KBM-7 (cell line): ENCODE measurements around the gene DPP8.
"Not testable (repeated sequence)": the region's sequence is repeated elsewhere in the genome, so short reads cannot be mapped to it uniquely, and the experiment has no call there.

Experiments used
- DNase-seq: peaks from one replicate; pipeline ENCODE4 v3.0.0-alpha.2; 2015
- in situ Hi-C: fragments of 300-500 bp; cut with MboI; formaldehyde crosslinking; loops from 2 replicates; pipeline ENCODE4 v1.14.3; 2020; ENCODE audit warnings: low sequenced_read_pairs, low pct_unique_long_range_greater_than_20kb, mixed read lengths

The DPP8 gene

GRCh38 chr15:65516997-65517865, at the start of gene DPP8:
Gene DPP8, minus strand, starts transcription at chr15:65517689. Its CDS starts 5,136 bp downstream, at chr15:65512553.
- DNase-seq: peak; percentile 100
- in situ Hi-C loops: no loop called here

- no peak for DNase-seq
- in situ Hi-C loops: no loop called here
These were observed 44.4 kb upstream of the DPP8 start for GRCh38 chr15:65561934-65562333.

- DNase-seq: no peak
- in situ Hi-C loops: no loop called here
These were observed 42.5 kb upstream of the DPP8 start for GRCh38 chr15:65559941-65560340.

GRCh38 chr15:65558997-65559760, 41.7 kb upstream of the DPP8 start:
- DNase-seq: no peak
- in situ Hi-C loops: no loop called here

- in situ Hi-C loops: no loop called here
- no peak for DNase-seq
These were observed 40.8 kb upstream of the DPP8 start for GRCh38 chr15:65558336-65558735.

- DNase-seq: no peak
- in situ Hi-C loops: no loop called here
These were observed 39.1 kb upstream of the DPP8 start for GRCh38 chr15:65556622-65557021.

- in situ Hi-C loops: no loop called here
- DNase-seq: no peak
These were observed 36.2 kb upstream of the DPP8 start for GRCh38 chr15:65553691-65554090.

GRCh38 chr15:65552851-65553250, 35.4 kb upstream of the DPP8 start:
- DNase-seq, in situ Hi-C loops: not testable (repeated sequence)

- in situ Hi-C loops: no loop called here
- no peak for DNase-seq
These were observed 33.7 kb upstream of the DPP8 start for GRCh38 chr15:65551183-65551582.

GRCh38 chr15:65550681-65551098, 33.2 kb upstream of the DPP8 start:
- in situ Hi-C loops: no loop called here
- DNase-seq: peak; percentile 30

GRCh38 chr15:65549288-65549687, 31.8 kb upstream of the DPP8 start:
- in situ Hi-C loops, DNase-seq: not testable (repeated sequence)

GRCh38 chr15:65547841-65548240, 30.4 kb upstream of the DPP8 start:
- in situ Hi-C loops: no loop called here
- no peak for DNase-seq

GRCh38 chr15:65541231-65541820, 23.8 kb upstream of the DPP8 start:
- no peak for DNase-seq
- in situ Hi-C loops: no loop called here

- in situ Hi-C loops: no loop called here
- DNase-seq: no peak
These were observed 22.8 kb upstream of the DPP8 start for GRCh38 chr15:65540314-65540713.

- no peak for DNase-seq
- in situ Hi-C loops: no loop called here
These were observed 17.7 kb upstream of the DPP8 start for GRCh38 chr15:65535192-65535591.

- in situ Hi-C loops: no loop called here
- DNase-seq: no peak
These were observed 15.7 kb upstream of the DPP8 start for GRCh38 chr15:65533057-65533756.

- no peak for DNase-seq
- in situ Hi-C loops: no loop called here
These were observed 15.2 kb upstream of the DPP8 start for GRCh38 chr15:65532738-65533051.

GRCh38 chr15:65530318-65531111, 13.0 kb upstream of the DPP8 start, which contains the start of gene HACD3:
Gene HACD3, plus strand, starts transcription at chr15:65530463. Its CDS starts 169 bp downstream, at chr15:65530632.
- DNase-seq: peak; percentile 94
- in situ Hi-C loops: no loop called here
